ENCODE results near the gene RABGAP1L. TPM values are rescaled to one million over a fixed set of nuclear protein-coding genes. Genes with fewer than 3 reads are reported as not detected.

RABGAP1L gene
- total and polyA plus RNA-seq, 2 of the 8 experiments (the other 6 are each of a cell fraction or from before 2014, with no cell fraction given): 33.3 to 156 TPM

DNA sequence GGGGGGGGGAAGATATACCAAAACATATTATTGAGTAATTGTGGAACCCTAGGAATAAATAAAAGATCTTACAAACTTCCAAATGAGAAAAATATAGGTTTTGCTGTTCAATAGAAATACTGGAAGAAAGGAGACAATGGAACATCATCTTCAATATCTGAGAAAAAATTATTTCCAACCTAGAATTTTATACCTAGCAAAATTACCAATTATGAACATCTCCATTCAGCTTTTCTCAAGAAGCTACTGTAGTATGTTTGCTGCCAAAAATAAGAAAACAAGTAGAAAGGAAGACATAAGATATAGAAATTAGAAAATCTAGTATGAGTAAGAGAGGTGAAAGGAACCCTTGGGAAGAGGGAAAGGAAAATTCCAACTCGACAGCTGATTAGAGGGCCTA lies 372.4 kb downstream of the RABGAP1L start (continued):
- TF ChIP-seq, protein P1, sequence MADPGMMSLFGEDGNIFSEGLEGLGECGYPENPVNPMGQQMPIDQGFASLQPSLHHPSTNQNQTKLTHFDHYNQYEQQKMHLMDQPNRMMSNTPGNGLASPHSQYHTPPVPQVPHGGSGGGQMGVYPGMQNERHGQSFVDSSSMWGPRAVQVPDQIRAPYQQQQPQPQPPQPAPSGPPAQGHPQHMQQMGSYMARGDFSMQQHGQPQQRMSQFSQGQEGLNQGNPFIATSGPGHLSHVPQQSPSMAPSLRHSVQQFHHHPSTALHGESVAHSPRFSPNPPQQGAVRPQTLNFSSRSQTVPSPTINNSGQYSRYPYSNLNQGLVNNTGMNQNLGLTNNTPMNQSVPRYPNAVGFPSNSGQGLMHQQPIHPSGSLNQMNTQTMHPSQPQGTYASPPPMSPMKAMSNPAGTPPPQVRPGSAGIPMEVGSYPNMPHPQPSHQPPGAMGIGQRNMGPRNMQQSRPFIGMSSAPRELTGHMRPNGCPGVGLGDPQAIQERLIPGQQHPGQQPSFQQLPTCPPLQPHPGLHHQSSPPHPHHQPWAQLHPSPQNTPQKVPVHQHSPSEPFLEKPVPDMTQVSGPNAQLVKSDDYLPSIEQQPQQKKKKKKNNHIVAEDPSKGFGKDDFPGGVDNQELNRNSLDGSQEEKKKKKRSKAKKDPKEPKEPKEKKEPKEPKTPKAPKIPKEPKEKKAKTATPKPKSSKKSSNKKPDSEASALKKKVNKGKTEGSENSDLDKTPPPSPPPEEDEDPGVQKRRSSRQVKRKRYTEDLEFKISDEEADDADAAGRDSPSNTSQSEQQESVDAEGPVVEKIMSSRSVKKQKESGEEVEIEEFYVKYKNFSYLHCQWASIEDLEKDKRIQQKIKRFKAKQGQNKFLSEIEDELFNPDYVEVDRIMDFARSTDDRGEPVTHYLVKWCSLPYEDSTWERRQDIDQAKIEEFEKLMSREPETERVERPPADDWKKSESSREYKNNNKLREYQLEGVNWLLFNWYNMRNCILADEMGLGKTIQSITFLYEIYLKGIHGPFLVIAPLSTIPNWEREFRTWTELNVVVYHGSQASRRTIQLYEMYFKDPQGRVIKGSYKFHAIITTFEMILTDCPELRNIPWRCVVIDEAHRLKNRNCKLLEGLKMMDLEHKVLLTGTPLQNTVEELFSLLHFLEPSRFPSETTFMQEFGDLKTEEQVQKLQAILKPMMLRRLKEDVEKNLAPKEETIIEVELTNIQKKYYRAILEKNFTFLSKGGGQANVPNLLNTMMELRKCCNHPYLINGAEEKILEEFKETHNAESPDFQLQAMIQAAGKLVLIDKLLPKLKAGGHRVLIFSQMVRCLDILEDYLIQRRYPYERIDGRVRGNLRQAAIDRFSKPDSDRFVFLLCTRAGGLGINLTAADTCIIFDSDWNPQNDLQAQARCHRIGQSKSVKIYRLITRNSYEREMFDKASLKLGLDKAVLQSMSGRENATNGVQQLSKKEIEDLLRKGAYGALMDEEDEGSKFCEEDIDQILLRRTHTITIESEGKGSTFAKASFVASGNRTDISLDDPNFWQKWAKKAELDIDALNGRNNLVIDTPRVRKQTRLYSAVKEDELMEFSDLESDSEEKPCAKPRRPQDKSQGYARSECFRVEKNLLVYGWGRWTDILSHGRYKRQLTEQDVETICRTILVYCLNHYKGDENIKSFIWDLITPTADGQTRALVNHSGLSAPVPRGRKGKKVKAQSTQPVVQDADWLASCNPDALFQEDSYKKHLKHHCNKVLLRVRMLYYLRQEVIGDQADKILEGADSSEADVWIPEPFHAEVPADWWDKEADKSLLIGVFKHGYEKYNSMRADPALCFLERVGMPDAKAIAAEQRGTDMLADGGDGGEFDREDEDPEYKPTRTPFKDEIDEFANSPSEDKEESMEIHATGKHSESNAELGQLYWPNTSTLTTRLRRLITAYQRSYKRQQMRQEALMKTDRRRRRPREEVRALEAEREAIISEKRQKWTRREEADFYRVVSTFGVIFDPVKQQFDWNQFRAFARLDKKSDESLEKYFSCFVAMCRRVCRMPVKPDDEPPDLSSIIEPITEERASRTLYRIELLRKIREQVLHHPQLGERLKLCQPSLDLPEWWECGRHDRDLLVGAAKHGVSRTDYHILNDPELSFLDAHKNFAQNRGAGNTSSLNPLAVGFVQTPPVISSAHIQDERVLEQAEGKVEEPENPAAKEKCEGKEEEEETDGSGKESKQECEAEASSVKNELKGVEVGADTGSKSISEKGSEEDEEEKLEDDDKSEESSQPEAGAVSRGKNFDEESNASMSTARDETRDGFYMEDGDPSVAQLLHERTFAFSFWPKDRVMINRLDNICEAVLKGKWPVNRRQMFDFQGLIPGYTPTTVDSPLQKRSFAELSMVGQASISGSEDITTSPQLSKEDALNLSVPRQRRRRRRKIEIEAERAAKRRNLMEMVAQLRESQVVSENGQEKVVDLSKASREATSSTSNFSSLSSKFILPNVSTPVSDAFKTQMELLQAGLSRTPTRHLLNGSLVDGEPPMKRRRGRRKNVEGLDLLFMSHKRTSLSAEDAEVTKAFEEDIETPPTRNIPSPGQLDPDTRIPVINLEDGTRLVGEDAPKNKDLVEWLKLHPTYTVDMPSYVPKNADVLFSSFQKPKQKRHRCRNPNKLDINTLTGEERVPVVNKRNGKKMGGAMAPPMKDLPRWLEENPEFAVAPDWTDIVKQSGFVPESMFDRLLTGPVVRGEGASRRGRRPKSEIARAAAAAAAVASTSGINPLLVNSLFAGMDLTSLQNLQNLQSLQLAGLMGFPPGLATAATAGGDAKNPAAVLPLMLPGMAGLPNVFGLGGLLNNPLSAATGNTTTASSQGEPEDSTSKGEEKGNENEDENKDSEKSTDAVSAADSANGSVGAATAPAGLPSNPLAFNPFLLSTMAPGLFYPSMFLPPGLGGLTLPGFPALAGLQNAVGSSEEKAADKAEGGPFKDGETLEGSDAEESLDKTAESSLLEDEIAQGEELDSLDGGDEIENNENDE (IDR thresholded peaks at IDR 0.05; ENCODE audit: insufficient replicate concordance, low read length): no peak
- TF ChIP-seq PHF8 (conservative IDR thresholded peaks at IDR 0.05; ENCODE audit: low read depth, low read length) (no peak), ZNF274 (IDR thresholded peaks at IDR 0.05; ENCODE audit: borderline replicate concordance, extremely low read depth, low read length) (no peak), RFX5 (IDR thresholded peaks at IDR 0.05; ENCODE audit: borderline replicate concordance, low read depth, low read length) (no peak)

Measured in H1 (cell line).